ENCODE data around the gene PDHB.

- TF ChIP-seq EZH2 (IDR thresholded peaks at IDR 0.05; ENCODE audit: insufficient read depth, low read length), result no peak
- TF ChIP-seq CTCF (IDR thresholded peaks at IDR 0.05; ENCODE audit: insufficient read depth, low read depth, low read length), result no peak
These were observed 17.4 kb downstream of the PDHB start for GRCh38 chr3:58416191-58416590.
